ENCODE results near the gene ISOC1. TPM values are rescaled to one million over a fixed set of nuclear protein-coding genes. Genes with fewer than 3 reads are reported as not detected.

ISOC1 gene
- total and polyA plus RNA-seq, 2 donors (not counting 1 experiment from before 2014, with no cell fraction given): 7.5 to 10.6 TPM

DNA sequence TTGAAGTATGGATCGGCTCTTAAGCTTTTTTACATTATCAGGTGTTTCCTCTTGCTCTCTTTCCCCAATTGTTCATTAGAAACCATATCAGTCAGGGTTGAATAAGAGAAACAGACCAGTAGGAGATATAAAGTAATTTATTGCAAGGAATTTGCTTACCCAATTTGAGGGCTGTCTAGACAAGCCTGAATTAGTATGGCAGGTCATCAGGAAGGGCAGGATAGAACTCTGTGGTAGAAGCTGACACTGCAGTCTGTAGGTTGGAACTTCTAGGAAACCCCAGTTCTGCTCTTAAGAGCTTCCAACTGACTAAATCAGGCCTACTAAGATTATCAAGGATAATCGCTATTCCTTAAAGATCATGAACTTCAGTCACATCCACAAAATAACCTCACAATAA, 24.3 kb downstream of the ISOC1 start:
- Histone ChIP-seq H3K4me1 (ENCODE audit: control insufficient read depth in 2 of 2, insufficient read depth in 2 of 2, low read length in 2 of 2) (no peaks in the 10 kb centered on the region), H3K4me2 (replicated peaks; ENCODE audit: low read depth, low read length, poor library complexity, severe bottlenecking) (no peak overlapping the region), H2AFZ (ENCODE audit: insufficient read depth, low read depth, low read length, poor library complexity, severe bottlenecking) (no peak overlapping the region), H3K36me3 (replicated peaks in 1 of 2; ENCODE audit: control extremely low read depth in 1 of 2, control insufficient read depth in 1 of 2, extremely low read depth in 1 of 2, insufficient read depth in 2 of 2, low read length in 1 of 2) (no peaks in the 10 kb centered on the region), H3K9me3 (ENCODE audit: control extremely low read depth in 1 of 3, control insufficient read depth in 2 of 3, insufficient read depth in 1 of 3, low read length in 2 of 3) (no peaks in the 10 kb centered on the region), H3K27me3 (replicated peaks in 1 of 4; ENCODE audit: control extremely low read depth in 1 of 4, control insufficient read depth in 3 of 4, insufficient read depth in 4 of 4, low read length in 3 of 4) (no peaks in the 10 kb centered on the region), H3K4me3 (ENCODE audit: control extremely low read depth in 1 of 5, extremely low read depth in 1 of 5, insufficient read depth in 1 of 5, low read depth in 2 of 5, low read length in 4 of 5) (no peak overlapping the region), H4K20me1 (ENCODE audit: control insufficient read depth, insufficient read depth, low read length, poor library complexity, severe bottlenecking) (no peaks in the 10 kb centered on the region), H3K79me2 (ENCODE audit: control insufficient read depth, insufficient read depth, low read length) (no peaks in the 10 kb centered on the region), H3K9ac (ENCODE audit: low read length) (no peak overlapping the region), H3K27ac (ENCODE audit: low read length in 2 of 2) (no peak overlapping the region)
- ChIA-PET POLR2A (no interaction called here), CTCF (no interaction called here)
- DNase-seq (no peak), ATAC-seq (ENCODE audit: low read depth) (no peak)
- Mint-ChIP-seq H3K4me3 (no peak overlapping the region), H3K27ac (no peak overlapping the region), H3K9me3 (ENCODE audit: insufficient read depth) (no peaks in the 10 kb centered on the region), H3K4me1 (no peaks in the 10 kb centered on the region), H3K27me3 (no peaks in the 10 kb centered on the region)
- 100% methylated on average over 1 of the region's 2 CpGs for WGBS (ENCODE audit: insufficient coverage)
- intact Hi-C loops (cut with micrococcal nuclease): no loop called here
- no peak for TF ChIP-seq EZH2 (IDR thresholded peaks at IDR 0.05; ENCODE audit: borderline replicate concordance, insufficient read depth, low read depth, low read length, poor library complexity, severe bottlenecking)
- TF ChIP-seq, protein P1, sequence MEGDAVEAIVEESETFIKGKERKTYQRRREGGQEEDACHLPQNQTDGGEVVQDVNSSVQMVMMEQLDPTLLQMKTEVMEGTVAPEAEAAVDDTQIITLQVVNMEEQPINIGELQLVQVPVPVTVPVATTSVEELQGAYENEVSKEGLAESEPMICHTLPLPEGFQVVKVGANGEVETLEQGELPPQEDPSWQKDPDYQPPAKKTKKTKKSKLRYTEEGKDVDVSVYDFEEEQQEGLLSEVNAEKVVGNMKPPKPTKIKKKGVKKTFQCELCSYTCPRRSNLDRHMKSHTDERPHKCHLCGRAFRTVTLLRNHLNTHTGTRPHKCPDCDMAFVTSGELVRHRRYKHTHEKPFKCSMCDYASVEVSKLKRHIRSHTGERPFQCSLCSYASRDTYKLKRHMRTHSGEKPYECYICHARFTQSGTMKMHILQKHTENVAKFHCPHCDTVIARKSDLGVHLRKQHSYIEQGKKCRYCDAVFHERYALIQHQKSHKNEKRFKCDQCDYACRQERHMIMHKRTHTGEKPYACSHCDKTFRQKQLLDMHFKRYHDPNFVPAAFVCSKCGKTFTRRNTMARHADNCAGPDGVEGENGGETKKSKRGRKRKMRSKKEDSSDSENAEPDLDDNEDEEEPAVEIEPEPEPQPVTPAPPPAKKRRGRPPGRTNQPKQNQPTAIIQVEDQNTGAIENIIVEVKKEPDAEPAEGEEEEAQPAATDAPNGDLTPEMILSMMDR (IDR thresholded peaks at IDR 0.05): no peak

DNA sequence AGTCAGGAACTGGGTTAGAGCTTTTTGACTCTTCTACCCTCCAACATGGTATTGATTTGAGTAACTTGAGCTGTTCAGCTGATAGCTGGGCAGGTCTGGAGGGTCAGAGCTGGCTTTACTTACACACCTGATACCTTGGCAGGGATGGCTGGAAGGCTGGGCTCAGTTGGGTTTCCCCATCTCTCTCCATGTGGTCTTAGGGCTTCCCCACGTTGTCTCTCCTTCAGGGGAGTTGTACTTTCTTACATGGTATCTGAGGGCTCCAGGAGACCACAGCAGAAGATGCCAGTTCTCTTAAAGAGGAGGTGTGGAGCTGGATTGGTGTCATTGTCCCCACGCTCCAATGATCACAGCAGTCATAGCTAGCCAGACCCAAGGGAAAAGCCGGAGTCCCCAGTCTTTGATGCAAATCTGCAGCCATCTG, 25.6 kb downstream of the ISOC1 start:
- no peak overlapping the region for H3K4me3 ChIP-seq (ENCODE audit: control extremely low read depth in 1 of 5, extremely low read depth in 1 of 5, insufficient read depth in 1 of 5, low read depth in 2 of 5, low read length in 4 of 5)
- H3K27ac Mint-ChIP-seq: no peak overlapping the region
- intact Hi-C loops (cut with micrococcal nuclease): no loop called here
- TF ChIP-seq, protein P1 (IDR thresholded peaks at IDR 0.05): no peak
- no peak for TF ChIP-seq EZH2 (IDR thresholded peaks at IDR 0.05; ENCODE audit: borderline replicate concordance, insufficient read depth, low read depth, low read length, poor library complexity, severe bottlenecking)
- no peak overlapping the region for H3K9ac ChIP-seq (ENCODE audit: low read length)
- no peaks in the 10 kb centered on the region for H3K9me3 ChIP-seq (ENCODE audit: control extremely low read depth in 1 of 3, control insufficient read depth in 2 of 3, insufficient read depth in 1 of 3, low read length in 2 of 3)
- H3K4me2 ChIP-seq (replicated peaks; ENCODE audit: low read depth, low read length, poor library complexity, severe bottlenecking): no peak overlapping the region
- H4K20me1 ChIP-seq (ENCODE audit: control insufficient read depth, insufficient read depth, low read length, poor library complexity, severe bottlenecking): no peaks in the 10 kb centered on the region
- H3K79me2 ChIP-seq (ENCODE audit: control insufficient read depth, insufficient read depth, low read length): no peaks in the 10 kb centered on the region
- H3K4me1 ChIP-seq (ENCODE audit: control insufficient read depth in 2 of 2, insufficient read depth in 2 of 2, low read length in 2 of 2): peaks cover 0 to 6% of the 10 kb centered on the region in 2 donors
- H3K27ac ChIP-seq (ENCODE audit: low read length in 2 of 2): no peak overlapping the region
- H2AFZ ChIP-seq (ENCODE audit: insufficient read depth, low read depth, low read length, poor library complexity, severe bottlenecking): no peak overlapping the region
- H3K4me3 Mint-ChIP-seq: no peak overlapping the region
- ATAC-seq (ENCODE audit: low read depth): no peak
- no peaks in the 10 kb centered on the region for H3K27me3 ChIP-seq (replicated peaks in 1 of 4; ENCODE audit: control extremely low read depth in 1 of 4, control insufficient read depth in 3 of 4, insufficient read depth in 4 of 4, low read length in 3 of 4)
- WGBS (ENCODE audit: insufficient coverage): 60% methylated on average over 2 of the region's 3 CpGs
- no peaks in the 10 kb centered on the region for H3K9me3 Mint-ChIP-seq (ENCODE audit: insufficient read depth)
- no peaks in the 10 kb centered on the region for H3K36me3 ChIP-seq (replicated peaks in 1 of 2; ENCODE audit: control extremely low read depth in 1 of 2, control insufficient read depth in 1 of 2, extremely low read depth in 1 of 2, insufficient read depth in 2 of 2, low read length in 1 of 2)
- no peaks in the 10 kb centered on the region for H3K27me3 Mint-ChIP-seq
- no peak for DNase-seq
- ChIA-PET CTCF (no interaction called here), POLR2A (no interaction called here)
- H3K4me1 Mint-ChIP-seq: peaks cover 10% of the 10 kb centered on the region
